Gastrocnemius medialis (tissue), 4 donors: ENCODE measurements around the gene PHF21B.

ENCODE experiments used
- CTCF ChIP-seq, 5 experiments: fragments of 450-650 bp in 3 of 5; fragments of 200-600 bp in 2 of 5; sonication (generic) in 2 of 5; IDR thresholded peaks in 4 of 5; conservative IDR thresholded peaks in 1 of 5; 1 replicate in 4 of 5; 2 replicates in 1 of 5; pipeline ENCODE4 v1.5.1; 2016 to 2019; ENCODE audit warnings: antibody characterized with exemption in 5 of 5, mild to moderate bottlenecking in 3 of 5, moderate library complexity in 3 of 5
- POLR2A ChIP-seq, 2 donors: fragments of 450-650 bp; IDR thresholded peaks; one replicate each; pipeline ENCODE4 v1.6.1; 2017; ENCODE audit warnings: antibody characterized with exemption in 2 of 2, mild to moderate bottlenecking in 2 of 2, moderate library complexity in 2 of 2

- TF ChIP-seq POLR2A (IDR thresholded peaks at IDR 0.05) (no peak), CTCF (IDR thresholded peaks at IDR 0.05 in 4 of 5, conservative IDR thresholded peaks at IDR 0.05 in 1 of 5) (no peak)
These were observed 120.4 kb downstream of the PHF21B start for GRCh38 chr22:44889255-44889878.
